ENCODE measurements around the gene RAB21.

The RAB21 gene

GRCh38 chr12:71754461-71755145, at the start of gene RAB21:
RAB21 (plus strand) TSS chr12:71754863; CDS start chr12:71755130, 267 bp downstream.
- peak; percentile 96 to 98 for DNase-seq (ENCODE audit: low read depth in 2 of 2, low spot score in 1 of 2)

GRCh38 chr12:71704920-71705319, 49.7 kb upstream of the RAB21 start:
- DNase-seq (ENCODE audit: low read depth in 2 of 2, low spot score in 1 of 2): no peak

DNA sequence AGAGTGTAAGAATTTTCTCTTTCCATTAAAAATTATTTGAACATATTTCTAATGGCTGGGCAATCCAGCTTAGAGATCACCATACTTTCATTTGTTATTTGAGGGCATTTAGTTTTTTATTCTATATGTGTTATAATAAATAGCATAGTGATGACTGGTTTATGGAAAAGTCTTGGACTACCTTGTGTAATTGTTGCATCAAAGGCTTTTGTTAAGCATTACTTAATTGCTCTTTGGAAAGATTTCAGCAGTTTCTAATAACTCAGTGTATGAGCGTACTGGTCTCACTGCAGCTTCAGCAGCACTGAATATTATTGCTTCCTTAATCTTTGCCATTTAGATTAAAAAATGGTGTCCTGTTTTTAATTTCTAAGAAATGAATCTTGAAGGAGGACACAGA, 46.0 kb upstream of the RAB21 start:
- DNase-seq (ENCODE audit: low read depth in 2 of 2, low spot score in 1 of 2): no peak

GRCh38 chr12:71710276-71711125, 44.2 kb upstream of the RAB21 start:
- no peak for DNase-seq (ENCODE audit: low read depth in 2 of 2, low spot score in 1 of 2)

DNA sequence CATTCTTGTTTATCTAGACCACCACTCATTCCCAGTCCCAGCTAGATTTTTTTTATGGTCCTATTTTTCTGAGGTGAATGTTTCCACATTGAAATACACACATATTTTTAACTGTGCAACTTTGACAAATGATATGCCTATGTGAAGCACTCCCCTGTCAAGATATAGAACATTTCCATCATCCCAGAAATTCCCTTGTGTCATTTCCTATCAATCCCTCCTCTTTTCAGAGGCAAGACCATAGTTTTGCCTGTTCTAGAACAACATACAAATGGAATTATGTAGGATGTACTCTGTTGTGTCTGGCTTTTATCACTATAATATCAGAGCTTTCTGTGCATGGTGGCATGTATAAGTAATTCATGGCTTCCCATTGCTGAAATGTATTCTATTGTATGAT, 36.1 kb upstream of the RAB21 start:
- DNase-seq (ENCODE audit: low read depth in 2 of 2, low spot score in 1 of 2): no peak

GRCh38 chr12:71719647-71720370, 34.9 kb upstream of the RAB21 start:
- DNase-seq (ENCODE audit: low read depth in 2 of 2, low spot score in 1 of 2): no peak

- no peak for DNase-seq (ENCODE audit: low read depth in 2 of 2, low spot score in 1 of 2)
Observed at GRCh38 chr12:71721783-71722505, 32.7 kb upstream of the RAB21 start.

- DNase-seq (ENCODE audit: low read depth in 2 of 2, low spot score in 1 of 2): no peak
Observed at GRCh38 chr12:71725011-71725410, 29.7 kb upstream of the RAB21 start.

GRCh38 chr12:71726548-71726947, 28.1 kb upstream of the RAB21 start:
- DNase-seq (ENCODE audit: low read depth in 2 of 2, low spot score in 1 of 2): no peak

GRCh38 chr12:71727958-71728357, 26.7 kb upstream of the RAB21 start:
- DNase-seq (ENCODE audit: low read depth in 2 of 2, low spot score in 1 of 2): no peak

DNA sequence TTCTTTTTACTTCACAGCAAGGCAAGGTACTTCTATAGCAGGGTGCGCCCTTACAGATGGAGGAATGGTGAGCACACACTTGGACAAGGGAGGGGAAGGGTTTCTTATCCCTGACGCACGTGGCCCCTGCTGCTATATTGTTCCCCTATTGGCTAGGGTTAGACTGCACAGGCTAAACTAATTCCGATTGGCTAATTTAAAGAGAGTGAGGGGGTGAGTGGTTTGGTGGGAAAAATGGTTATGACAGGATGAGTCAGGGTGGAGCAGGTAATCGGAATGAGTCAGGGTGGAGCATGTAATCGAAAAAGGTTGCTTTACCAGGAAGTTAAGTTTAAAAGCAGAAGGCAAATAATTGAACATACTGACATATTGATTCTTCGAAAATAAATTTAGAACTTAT, 23.7 kb upstream of the RAB21 start:
- no peak for DNase-seq (ENCODE audit: low read depth in 2 of 2, low spot score in 1 of 2)

DNA sequence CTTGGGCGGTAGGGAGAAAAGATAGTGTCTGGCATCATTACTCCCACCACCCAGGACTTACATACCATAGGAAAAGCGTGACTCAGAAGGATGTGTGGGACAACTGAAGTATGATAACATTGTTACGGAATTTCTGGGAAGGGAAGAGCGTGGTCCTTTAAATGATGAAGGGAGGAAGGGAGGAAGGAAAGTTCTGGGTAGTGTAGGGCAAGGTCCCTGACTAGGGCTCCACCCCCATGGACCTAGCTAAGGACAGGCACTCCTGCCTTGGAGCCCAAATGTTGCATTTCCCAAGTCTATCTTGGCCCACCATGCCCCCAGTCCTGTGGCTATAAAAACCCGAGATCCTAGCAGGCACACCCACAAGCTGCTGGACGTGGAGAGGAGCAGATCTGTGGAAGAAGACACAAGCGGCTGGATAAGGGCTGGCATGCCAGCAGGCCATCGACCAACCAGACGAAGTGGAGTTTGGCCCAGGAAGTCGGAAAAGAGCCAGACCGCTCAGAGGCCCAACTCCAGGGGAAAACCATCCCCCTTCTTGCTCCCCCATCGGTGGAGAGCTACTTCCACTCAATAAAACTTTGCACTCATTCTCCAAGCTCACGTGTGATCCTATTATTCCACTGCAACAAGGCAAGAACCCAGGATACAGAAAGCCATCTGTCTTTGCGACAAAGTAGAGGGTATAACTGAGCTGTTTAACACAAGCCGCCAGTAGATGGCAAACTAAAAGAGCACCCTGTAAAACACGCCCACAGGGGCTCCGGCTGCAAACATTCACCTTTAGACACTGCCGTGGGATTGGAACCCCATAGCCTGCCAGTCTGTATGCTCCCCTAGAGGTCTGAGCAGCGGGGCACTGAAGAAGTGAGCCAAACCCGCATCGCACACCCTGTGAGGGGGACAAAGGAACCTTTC, 23.0 kb upstream of the RAB21 start:
- DNase-seq (ENCODE audit: low read depth in 2 of 2, low spot score in 1 of 2): no peak

DNA sequence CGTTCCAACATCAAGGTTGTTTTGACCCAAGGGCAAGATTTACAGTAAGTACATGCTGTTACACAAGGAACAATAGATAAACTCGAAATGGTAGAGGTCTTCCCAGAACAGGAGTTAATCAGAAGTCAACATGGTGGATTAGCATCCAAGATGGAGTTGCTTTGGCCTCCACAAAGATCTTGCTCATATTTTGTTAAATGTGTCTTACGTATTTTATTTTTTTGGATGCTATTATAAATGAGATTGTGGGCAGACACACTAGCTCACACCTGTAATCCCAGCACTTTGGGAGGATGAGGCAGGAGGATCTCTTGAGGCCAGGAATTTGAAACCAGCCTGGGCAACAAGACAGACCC, 22.3 kb upstream of the RAB21 start:
- DNase-seq (ENCODE audit: low read depth in 2 of 2, low spot score in 1 of 2): no peak

DNA sequence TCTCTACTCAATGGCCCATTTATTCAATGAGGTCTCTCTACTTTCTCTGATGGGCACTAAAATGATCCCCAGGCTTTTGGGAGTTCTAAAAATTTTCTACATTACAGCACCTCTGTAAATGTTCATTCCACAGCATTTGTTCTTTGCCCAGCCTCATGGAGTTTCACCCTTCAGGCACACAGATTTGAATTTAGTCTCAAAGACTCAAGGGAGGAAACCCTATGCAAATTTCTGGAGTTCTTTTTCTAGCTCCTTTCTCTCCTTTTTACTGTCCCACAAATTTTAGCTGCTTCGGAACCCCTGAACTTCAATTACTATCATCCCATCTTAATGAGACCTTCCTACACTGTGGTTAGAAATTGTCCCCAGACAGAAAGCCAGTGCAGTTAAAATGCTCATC, 17.5 kb upstream of the RAB21 start:
- no peak for DNase-seq (ENCODE audit: low read depth in 2 of 2, low spot score in 1 of 2)

DNA sequence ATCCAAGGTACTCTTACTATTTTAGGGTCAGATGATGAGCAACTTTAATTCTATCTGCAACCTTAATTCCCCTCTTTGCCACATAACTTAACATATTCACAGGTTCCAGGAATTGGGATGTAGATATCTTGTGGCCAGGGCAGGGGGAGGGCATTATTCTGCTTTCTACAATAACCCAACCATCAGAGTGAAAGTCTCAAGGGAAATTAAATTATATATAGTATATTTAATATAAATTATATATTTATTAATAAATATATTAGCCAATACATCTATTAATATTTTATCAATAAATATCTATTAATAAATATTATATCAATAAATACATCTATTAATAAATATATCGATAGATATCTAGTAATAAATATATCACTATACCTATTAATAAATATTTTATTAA, 11.7 kb upstream of the RAB21 start:
- DNase-seq (ENCODE audit: low read depth in 2 of 2, low spot score in 1 of 2): no peak

GRCh38 chr12:71744522-71745300, 10.0 kb upstream of the RAB21 start:
- no peak for DNase-seq (ENCODE audit: low read depth in 2 of 2, low spot score in 1 of 2)

- DNase-seq (ENCODE audit: low read depth in 2 of 2, low spot score in 1 of 2): no peak
Observed at GRCh38 chr12:71746974-71747611, 7.6 kb upstream of the RAB21 start.

DNA sequence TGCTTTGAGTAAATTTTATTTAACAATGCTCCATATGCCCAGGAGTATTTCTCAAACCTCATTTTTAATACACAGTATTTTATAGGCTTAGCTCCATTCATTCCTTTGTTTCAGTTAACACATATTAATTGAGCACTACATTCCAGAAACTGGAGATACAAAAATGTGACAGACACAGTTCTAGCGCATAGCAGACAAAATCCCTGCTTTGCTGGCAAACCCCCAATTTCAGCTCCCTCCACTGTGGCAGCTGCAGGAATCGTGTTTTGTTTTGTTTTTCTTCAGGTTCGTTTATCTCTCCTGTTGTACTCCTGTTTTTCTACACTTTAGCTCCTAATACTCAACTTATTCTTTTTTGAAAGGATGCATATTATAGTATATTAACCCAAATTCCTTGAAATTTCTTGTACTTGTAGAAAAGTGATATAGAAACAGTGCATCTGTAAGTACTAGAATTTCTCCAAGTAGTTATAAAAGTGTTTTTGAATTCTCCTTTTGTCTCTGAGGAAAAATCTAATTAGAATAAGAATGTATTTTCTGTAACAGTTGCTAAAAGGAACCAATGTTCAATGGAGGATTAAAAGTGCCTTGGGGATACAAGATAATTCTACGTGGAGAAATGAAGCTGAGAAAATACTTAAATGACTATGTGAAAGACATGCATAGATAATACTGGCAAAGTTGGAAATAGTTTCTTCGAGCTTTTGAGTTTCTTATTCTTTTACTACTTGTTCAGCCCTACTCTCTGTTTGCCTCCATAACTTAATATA, 6.4 kb upstream of the RAB21 start:
- DNase-seq (ENCODE audit: low read depth in 2 of 2, low spot score in 1 of 2): no peak

Data from stimulated activated CD8-positive, alpha-beta memory T cell treated with anti-CD3 and anti-CD28 coated beads, Interleukin-4, amount 100 ng/mL, for 4 hours (primary cell).